ENCODE results near the gene ETV6.

ETV6 gene

DNA sequence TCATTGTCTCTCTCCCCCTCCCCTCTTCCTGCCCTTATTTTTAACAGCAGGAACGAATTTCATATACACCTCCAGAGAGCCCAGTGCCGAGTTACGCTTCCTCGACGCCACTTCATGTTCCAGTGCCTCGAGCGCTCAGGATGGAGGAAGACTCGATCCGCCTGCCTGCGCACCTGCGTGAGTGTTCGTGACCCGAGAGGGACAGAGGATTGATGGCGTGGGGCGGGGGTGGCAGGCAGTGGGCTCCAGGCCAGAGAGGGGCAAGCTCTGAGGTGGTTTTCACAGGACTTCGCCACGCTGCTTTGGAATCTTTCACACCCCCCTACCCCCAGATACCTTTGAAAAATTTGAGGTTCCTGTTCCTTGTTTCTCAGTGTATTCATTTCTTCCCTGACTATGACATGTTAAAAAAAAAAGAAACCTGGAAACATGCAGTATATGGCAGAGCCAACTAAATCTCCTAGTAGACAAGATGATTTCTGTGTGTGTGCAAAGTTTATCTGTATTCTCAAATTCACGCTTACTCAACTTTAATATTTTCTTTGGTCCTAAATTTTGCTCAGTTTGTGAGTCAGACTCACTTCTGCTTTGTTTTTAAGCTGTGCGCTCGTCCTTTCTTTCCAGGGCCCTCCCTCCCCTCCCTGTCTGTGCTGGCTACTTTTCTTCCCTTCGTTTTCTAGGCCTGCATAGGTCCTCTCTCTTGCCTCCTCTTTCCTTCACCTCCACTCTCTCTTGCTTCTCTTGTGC is 103.1 kb downstream of the ETV6 start:
- DNase-seq (ENCODE audit: extremely low read depth, low read depth), result no peak
- TF ChIP-seq, protein P1, sequence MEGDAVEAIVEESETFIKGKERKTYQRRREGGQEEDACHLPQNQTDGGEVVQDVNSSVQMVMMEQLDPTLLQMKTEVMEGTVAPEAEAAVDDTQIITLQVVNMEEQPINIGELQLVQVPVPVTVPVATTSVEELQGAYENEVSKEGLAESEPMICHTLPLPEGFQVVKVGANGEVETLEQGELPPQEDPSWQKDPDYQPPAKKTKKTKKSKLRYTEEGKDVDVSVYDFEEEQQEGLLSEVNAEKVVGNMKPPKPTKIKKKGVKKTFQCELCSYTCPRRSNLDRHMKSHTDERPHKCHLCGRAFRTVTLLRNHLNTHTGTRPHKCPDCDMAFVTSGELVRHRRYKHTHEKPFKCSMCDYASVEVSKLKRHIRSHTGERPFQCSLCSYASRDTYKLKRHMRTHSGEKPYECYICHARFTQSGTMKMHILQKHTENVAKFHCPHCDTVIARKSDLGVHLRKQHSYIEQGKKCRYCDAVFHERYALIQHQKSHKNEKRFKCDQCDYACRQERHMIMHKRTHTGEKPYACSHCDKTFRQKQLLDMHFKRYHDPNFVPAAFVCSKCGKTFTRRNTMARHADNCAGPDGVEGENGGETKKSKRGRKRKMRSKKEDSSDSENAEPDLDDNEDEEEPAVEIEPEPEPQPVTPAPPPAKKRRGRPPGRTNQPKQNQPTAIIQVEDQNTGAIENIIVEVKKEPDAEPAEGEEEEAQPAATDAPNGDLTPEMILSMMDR (IDR thresholded peaks at IDR 0.05; ENCODE audit: low read depth, low read length), result no peak

DNA sequence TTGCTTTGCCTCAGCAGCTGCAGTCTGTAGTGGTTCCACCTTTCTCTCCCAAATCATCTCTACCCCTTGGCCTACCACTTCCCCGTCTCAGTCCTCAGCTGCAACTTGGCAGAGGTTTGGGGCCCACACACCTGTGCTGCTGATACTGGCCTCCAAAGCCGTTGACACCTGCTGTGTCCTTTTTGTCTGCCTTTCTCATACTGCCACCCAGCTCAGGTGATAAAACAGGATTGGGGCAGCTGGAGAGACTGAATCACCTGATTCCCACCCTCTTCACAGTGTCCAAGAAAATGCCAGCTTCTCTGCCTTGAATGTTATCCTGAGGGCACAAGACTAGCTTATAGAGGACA is 103.7 kb downstream of the ETV6 start:
- TF ChIP-seq, protein P1 (IDR thresholded peaks at IDR 0.05; ENCODE audit: low read depth, low read length), result no peak
- DNase-seq (ENCODE audit: extremely low read depth, low read depth), result no peak

DNA sequence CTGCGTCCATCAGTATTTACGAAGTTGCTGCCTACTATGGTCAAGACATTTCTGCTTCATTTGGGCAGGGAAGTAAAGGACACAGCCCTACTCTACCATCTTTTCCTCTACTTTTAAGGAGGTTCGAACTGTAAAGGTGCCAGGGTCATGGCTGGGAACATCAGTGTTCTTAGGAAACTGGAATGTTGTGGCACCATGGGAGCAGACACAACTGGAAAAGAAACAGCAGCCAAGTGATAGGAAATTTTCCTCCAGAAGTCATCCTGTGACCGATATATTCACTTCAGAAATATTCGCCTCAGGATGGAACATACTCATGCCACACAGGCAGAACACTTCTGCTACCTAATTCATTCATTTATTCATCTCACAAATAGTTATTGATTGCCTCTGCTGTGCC is 104.4 kb downstream of the ETV6 start:
- DNase-seq (ENCODE audit: extremely low read depth, low read depth), result no peak
- TF ChIP-seq, protein P1 (IDR thresholded peaks at IDR 0.05; ENCODE audit: low read depth, low read length), result no peak

DNA sequence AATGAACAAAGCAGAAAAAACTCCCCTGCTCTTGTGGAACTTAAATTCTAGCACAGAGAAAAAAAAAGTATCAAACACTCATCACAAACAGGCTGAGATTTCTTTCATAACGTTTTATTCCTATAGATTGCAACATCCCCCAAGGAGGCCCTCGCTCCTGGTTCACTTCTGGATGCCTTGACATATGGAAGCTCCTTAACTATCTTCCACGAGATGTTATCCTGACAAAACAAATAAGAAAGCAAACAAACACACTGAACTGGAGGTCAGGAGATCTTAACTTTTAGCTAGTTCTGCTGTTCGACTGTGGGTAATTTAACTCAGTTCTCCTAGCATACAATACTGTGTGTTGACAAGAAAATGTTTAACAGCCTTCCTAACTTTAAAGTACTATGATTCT is 104.8 kb downstream of the ETV6 start:
- no peak for DNase-seq (ENCODE audit: extremely low read depth, low read depth)
- TF ChIP-seq, protein P1 (IDR thresholded peaks at IDR 0.05; ENCODE audit: low read depth, low read length), result no peak

DNA sequence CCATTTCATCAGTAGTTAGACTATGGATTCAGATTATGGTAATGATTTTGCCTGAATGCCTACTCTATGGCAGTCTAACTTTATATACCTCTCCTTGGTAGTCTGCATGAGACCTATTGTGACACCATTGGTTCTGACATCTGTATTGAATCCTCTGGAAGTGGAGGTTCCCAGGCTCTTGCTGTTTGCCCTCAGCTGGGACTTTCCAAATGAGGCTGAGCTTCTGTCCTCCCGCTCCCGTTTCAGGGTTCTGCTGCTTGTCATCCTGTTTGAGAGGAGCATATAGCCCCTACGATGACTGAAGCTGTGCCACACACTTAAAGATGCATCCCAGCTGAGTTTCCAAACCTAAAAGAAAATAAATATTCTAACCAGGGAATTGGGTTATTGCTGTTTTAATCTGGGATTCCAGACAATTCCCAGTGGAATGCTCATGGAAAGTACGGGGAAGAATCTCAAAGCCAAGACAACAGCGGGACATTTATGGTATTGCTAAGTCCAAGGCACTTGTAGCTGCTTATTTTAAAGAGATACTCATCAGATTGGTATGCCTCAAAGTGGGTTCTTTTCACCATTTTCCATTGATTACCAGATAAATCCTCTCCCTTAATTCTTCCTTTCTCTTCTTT is 105.9 kb downstream of the ETV6 start:
- TF ChIP-seq, protein P1 (IDR thresholded peaks at IDR 0.05; ENCODE audit: low read depth, low read length), result no peak
- DNase-seq (ENCODE audit: extremely low read depth, low read depth), result no peak

DNA sequence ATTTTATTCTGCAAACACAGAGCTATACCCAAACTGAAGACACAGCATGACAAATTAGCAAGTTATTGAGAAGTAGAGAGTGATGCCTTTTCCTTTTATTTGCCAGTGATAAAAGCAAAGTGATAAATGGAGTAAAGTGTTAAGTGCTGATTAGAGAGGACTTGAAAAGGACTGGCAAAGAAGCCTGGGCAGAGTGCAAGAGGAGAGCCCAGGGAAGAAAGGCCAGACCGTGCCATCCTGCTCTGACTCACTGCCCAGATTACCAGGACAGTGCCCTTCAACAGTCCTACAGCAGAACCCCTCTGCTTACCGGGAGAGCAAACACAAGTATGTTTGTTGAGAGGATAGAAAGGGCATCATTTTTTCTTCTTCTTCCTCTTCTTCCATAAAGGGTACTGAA is 106.5 kb downstream of the ETV6 start:
- DNase-seq (ENCODE audit: extremely low read depth, low read depth), result no peak
- TF ChIP-seq, protein P1 (IDR thresholded peaks at IDR 0.05; ENCODE audit: low read depth, low read length), result no peak

DNA sequence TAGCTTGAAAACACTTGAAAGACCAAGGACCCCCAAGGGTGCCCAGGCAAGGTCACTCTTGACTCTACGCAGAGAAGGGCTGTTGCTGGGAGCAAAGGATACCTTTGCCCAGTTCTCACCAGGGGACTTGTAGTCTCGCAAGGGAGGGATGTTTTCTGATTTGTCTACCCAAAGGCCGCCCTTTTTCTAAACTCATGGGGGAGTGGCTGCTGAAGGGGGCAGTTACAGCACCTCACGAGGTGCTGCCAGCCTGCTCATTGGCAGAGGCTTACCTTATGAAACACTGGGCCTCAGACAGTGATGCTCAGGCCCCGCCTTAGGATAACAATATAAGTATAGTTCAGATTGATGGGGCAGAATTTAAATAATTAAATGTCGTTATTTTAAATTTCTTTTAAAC is 107.0 kb downstream of the ETV6 start:
- TF ChIP-seq, protein P1 (IDR thresholded peaks at IDR 0.05; ENCODE audit: low read depth, low read length), result no peak
- DNase-seq (ENCODE audit: extremely low read depth, low read depth), result no peak

Measured in AG09319 (cell line).